Osteocyte (in vitro differentiated cells): ENCODE results near the gene CYP27B1. TPM values are rescaled to one million over a fixed set of nuclear protein-coding genes. Genes with fewer than 3 reads are reported as not detected.
A peak's percentile ranks its signal among the peaks of the same experiment; 100 is the strongest.

Experiments used
- DNase-seq: peaks from one replicate; pipeline ENCODE4 v3.0.0; 2021; ENCODE audit warnings: mixed read lengths; ENCODE audit not compliant: unreplicated experiment; ENCODE audit errors: extremely low spot score
- H3K27ac Mint-ChIP-seq: one replicate; pipeline ENCODE4 v1.8.0; 2021; ENCODE audit warnings: mild to moderate bottlenecking, mixed read lengths; ENCODE audit not compliant: unreplicated experiment
- H3K27me3 Mint-ChIP-seq: one replicate; pipeline ENCODE4 v1.8.0; 2021; ENCODE audit warnings: mixed read lengths; ENCODE audit not compliant: unreplicated experiment
- H3K36me3 Mint-ChIP-seq: one replicate; pipeline ENCODE4 v1.8.0; 2021; ENCODE audit warnings: mixed read lengths; ENCODE audit not compliant: unreplicated experiment
- H3K4me1 Mint-ChIP-seq: one replicate; pipeline ENCODE4 v1.8.0; 2021; ENCODE audit warnings: mixed read lengths; ENCODE audit not compliant: unreplicated experiment
- H3K4me3 Mint-ChIP-seq: one replicate; pipeline ENCODE4 v1.8.0; 2021; ENCODE audit warnings: mild to moderate bottlenecking, moderate library complexity, mixed read lengths; ENCODE audit not compliant: unreplicated experiment
- H3K9me3 Mint-ChIP-seq: one replicate; pipeline ENCODE4 v1.8.0; 2021; ENCODE audit warnings: mixed read lengths; ENCODE audit not compliant: unreplicated experiment
- CTCF ChIP-seq: fragments of 200-600 bp; sonication (generic); IDR thresholded peaks from 2 replicates; pipeline ENCODE4 v1.5.0; 2021; ENCODE audit warnings: antibody characterized with exemption, mild to moderate bottlenecking, moderate library complexity
- total RNA-seq: library from RNA; stranded (reverse); gene quantifications from 2 replicates; pipeline ENCODE4 v1.2.1, GENCODE V29; 2021

The CYP27B1 gene
- total RNA-seq, 1 donor from 2014 or later: 1.7 TPM

- no peak for TF ChIP-seq CTCF
- no peaks in the 10 kb centered on the region for H3K27me3 Mint-ChIP-seq
- no peak overlapping the region for H3K27ac Mint-ChIP-seq
- H3K4me1 Mint-ChIP-seq: no peaks in the 10 kb centered on the region
- DNase-seq: no peak
- no peak overlapping the region for H3K4me3 Mint-ChIP-seq
- H3K36me3 Mint-ChIP-seq: peaks cover 15% of the 10 kb centered on the region
- H3K9me3 Mint-ChIP-seq: no peaks in the 10 kb centered on the region
Measured at GRCh38 chr12:57807285-57807684, 40.4 kb upstream of the CYP27B1 start.

- Mint-ChIP-seq H3K27ac (no peak overlapping the region), H3K9me3 (no peaks in the 10 kb centered on the region), H3K36me3 (peaks cover 18% of the 10 kb centered on the region), H3K4me1 (no peaks in the 10 kb centered on the region), H3K27me3 (no peaks in the 10 kb centered on the region), H3K4me3 (no peak overlapping the region)
- no peak for TF ChIP-seq CTCF
- DNase-seq: no peak
Measured at GRCh38 chr12:57806677-57807076, 39.8 kb upstream of the CYP27B1 start.

GRCh38 chr12:57803319-57803893 is 36.5 kb upstream of the CYP27B1 start:
- H3K27ac Mint-ChIP-seq: no peak overlapping the region
- no peaks in the 10 kb centered on the region for H3K27me3 Mint-ChIP-seq
- DNase-seq: no peak
- TF ChIP-seq CTCF: peak; percentile 79
- H3K4me3 Mint-ChIP-seq: no peak overlapping the region
- H3K36me3 Mint-ChIP-seq: peaks cover 28% of the 10 kb centered on the region
- H3K4me1 Mint-ChIP-seq: no peaks in the 10 kb centered on the region
- no peaks in the 10 kb centered on the region for H3K9me3 Mint-ChIP-seq

GRCh38 chr12:57802607-57803006 is 35.7 kb upstream of the CYP27B1 start:
- no peaks in the 10 kb centered on the region for H3K9me3 Mint-ChIP-seq
- DNase-seq: no peak
- H3K4me1 Mint-ChIP-seq: no peaks in the 10 kb centered on the region
- no peak overlapping the region for H3K4me3 Mint-ChIP-seq
- no peaks in the 10 kb centered on the region for H3K27me3 Mint-ChIP-seq
- H3K36me3 Mint-ChIP-seq: peaks cover 32% of the 10 kb centered on the region
- TF ChIP-seq CTCF: no peak
- no peak overlapping the region for H3K27ac Mint-ChIP-seq

GRCh38 chr12:57800965-57801364 is 34.1 kb upstream of the CYP27B1 start:
- no peak for DNase-seq
- Mint-ChIP-seq H3K9me3 (no peaks in the 10 kb centered on the region), H3K4me1 (no peaks in the 10 kb centered on the region), H3K36me3 (peaks cover 42% of the 10 kb centered on the region), H3K27ac (no peak overlapping the region), H3K27me3 (no peaks in the 10 kb centered on the region), H3K4me3 (no peak overlapping the region)
- TF ChIP-seq CTCF: no peak
